ENCODE data around the gene CLCN5. TPM values are rescaled to one million over a fixed set of nuclear protein-coding genes. Genes with fewer than 3 reads are reported as not detected.

Gene CLCN5
- total RNA-seq, 4 donors from 2014 or later = 5.7 to 9.8 (median 7.4) TPM

- no peaks in the 10 kb centered on the region for H3K9me3 ChIP-seq
- H3K4me1 ChIP-seq = peaks cover 0 to 13% (median 2%) of the 10 kb centered on the region in 4 donors
- TF ChIP-seq CTCF (IDR thresholded peaks at IDR 0.05) (no peak), EP300 (IDR thresholded peaks at IDR 0.05) (no peak), POLR2A (IDR thresholded peaks at IDR 0.05) (no peak)
- no peak overlapping the region for H3K4me3 ChIP-seq
- no peak overlapping the region for H3K27ac ChIP-seq
- H3K27me3 ChIP-seq = peaks cover 0 to 3% of the 10 kb centered on the region in 2 donors
- no peak for DNase-seq (ENCODE audit: low spot score in 2 of 2)
- H3K36me3 ChIP-seq = no peaks in the 10 kb centered on the region
- 31 to 43% methylated on average over 1 of the region's 1 CpG for whole genome bisulfite sequencing, 2 donors
These were observed 7.6 kb downstream of the CLCN5 start for GRCh38 chrX:49930039-49930438.

- DNase-seq (ENCODE audit: low spot score in 2 of 2) = no peak
- 79 to 90% methylated on average over 2 of the region's 2 CpGs for WGBS, 2 donors
- H3K4me3 ChIP-seq = no peak overlapping the region
- no peaks in the 10 kb centered on the region for H3K27me3 ChIP-seq
- no peak overlapping the region for H3K27ac ChIP-seq
- TF ChIP-seq EP300 (IDR thresholded peaks at IDR 0.05) = no peak
- no peak for TF ChIP-seq CTCF (IDR thresholded peaks at IDR 0.05)
- TF ChIP-seq POLR2A (IDR thresholded peaks at IDR 0.05) = no peak
- H3K4me1 ChIP-seq = no peaks in the 10 kb centered on the region
- H3K9me3 ChIP-seq = no peaks in the 10 kb centered on the region
- no peaks in the 10 kb centered on the region for H3K36me3 ChIP-seq
These were observed 10.4 kb downstream of the CLCN5 start for GRCh38 chrX:49932791-49933190.

GRCh38 chrX:49934148-49934547, 11.8 kb downstream of the CLCN5 start:
- WGBS, 2 donors = 49 to 76% methylated on average over 3 of the region's 3 CpGs
- no peaks in the 10 kb centered on the region for H3K9me3 ChIP-seq
- TF ChIP-seq POLR2A (IDR thresholded peaks at IDR 0.05) (no peak), EP300 (IDR thresholded peaks at IDR 0.05) (no peak), CTCF (IDR thresholded peaks at IDR 0.05) (no peak)

GRCh38 chrX:49934729-49935128, 12.3 kb downstream of the CLCN5 start:
- Histone ChIP-seq H3K4me3 (no peak overlapping the region), H3K27me3 (no peaks in the 10 kb centered on the region), H3K4me1 (no peaks in the 10 kb centered on the region), H3K36me3 (no peaks in the 10 kb centered on the region), H3K9me3 (no peaks in the 10 kb centered on the region), H3K27ac (no peak overlapping the region)
- WGBS, 2 donors = 67 to 81% methylated on average over 3 of the region's 3 CpGs
- no peak for DNase-seq (ENCODE audit: low spot score in 2 of 2)
- TF ChIP-seq CTCF (IDR thresholded peaks at IDR 0.05) (no peak), POLR2A (IDR thresholded peaks at IDR 0.05) (no peak), EP300 (IDR thresholded peaks at IDR 0.05) (no peak)

More at GRCh38 chrX:49934148-49934547, 11.8 kb downstream of the CLCN5 start:
- no peak for DNase-seq (ENCODE audit: low spot score in 2 of 2)
- Histone ChIP-seq H3K4me3 (no peak overlapping the region), H3K27me3 (no peaks in the 10 kb centered on the region), H3K36me3 (no peaks in the 10 kb centered on the region), H3K4me1 (no peaks in the 10 kb centered on the region), H3K27ac (no peak overlapping the region)

- H3K27me3 ChIP-seq = no peaks in the 10 kb centered on the region
- no peak overlapping the region for H3K4me3 ChIP-seq
- TF ChIP-seq EP300 (IDR thresholded peaks at IDR 0.05) (no peak), POLR2A (IDR thresholded peaks at IDR 0.05) (no peak), CTCF (IDR thresholded peaks at IDR 0.05) (no peak)
- DNase-seq (ENCODE audit: low spot score in 2 of 2) = no peak
- H3K4me1 ChIP-seq = no peaks in the 10 kb centered on the region
- WGBS, 2 donors = 53 to 74% methylated on average over 2 of the region's 2 CpGs
- no peaks in the 10 kb centered on the region for H3K36me3 ChIP-seq
- H3K27ac ChIP-seq = no peak overlapping the region
- no peaks in the 10 kb centered on the region for H3K9me3 ChIP-seq
These were observed 25.4 kb downstream of the CLCN5 start for GRCh38 chrX:49947781-49948180.
